SU-DHL-6 (cell line): Measurements from ENCODE around the gene TECPR2.
"Not testable (repeated sequence)": the region's sequence is repeated elsewhere in the genome, so short reads cannot be mapped to it uniquely, and the experiment has no call there.

ENCODE experiments used
- H2AFZ ChIP-seq: fragments of 200-600 bp; sonication (generic); 2 replicates; pipeline ENCODE4 v1.6.1; 2014; ENCODE audit warnings: low read depth, mild to moderate bottlenecking, moderate library complexity, mixed read lengths, antibody characterized with exemption, low read length; ENCODE audit not compliant: severe bottlenecking
- H3F3A ChIP-seq: fragments of 200-600 bp; shearing (Covaris generic); 2 replicates; pipeline ENCODE4 v1.6.0; 2016; ENCODE audit warnings: antibody characterized with exemption, mild to moderate bottlenecking; ENCODE audit not compliant: insufficient read depth
- H3K27ac ChIP-seq: fragments of 200-600 bp; sonication (generic); 2 replicates; pipeline ENCODE4 v1.5.1; 2016; ENCODE audit warnings: low read depth, mild to moderate bottlenecking, low read length, moderate library complexity, mixed read lengths
- H3K27me3 ChIP-seq: fragments of 200-600 bp; sonication (generic), shearing (Covaris generic); 2 replicates; pipeline ENCODE4 v1.6.0; 2014; ENCODE audit warnings: mild to moderate bottlenecking, low read length
- H3K36me3 ChIP-seq: fragments of 200-600 bp; sonication (generic); 2 replicates; pipeline ENCODE4 v1.6.1; 2014; ENCODE audit warnings: mild to moderate bottlenecking, low read length, mixed read lengths
- H3K4me2 ChIP-seq: fragments of 300-600, 200-600 bp; shearing (Covaris generic), sonication (generic); 2 replicates; pipeline ENCODE4 v1.6.0; 2014; ENCODE audit warnings: low read length, low read depth, mild to moderate bottlenecking; ENCODE audit not compliant: poor library complexity, severe bottlenecking
- H3K4me3 ChIP-seq: fragments of 200-600 bp; sonication (generic); 2 replicates; pipeline ENCODE4 v1.5.1; 2014; ENCODE audit warnings: antibody characterized with exemption, low read length, mild to moderate bottlenecking, mixed read lengths; ENCODE audit not compliant: insufficient read depth, poor library complexity, severe bottlenecking
- H3K79me2 ChIP-seq: fragments of 200-600 bp; sonication (generic); 2 replicates; pipeline ENCODE4 v1.6.1; 2014; ENCODE audit warnings: mild to moderate bottlenecking, low read length, moderate library complexity; ENCODE audit not compliant: insufficient read depth
- H3K9ac ChIP-seq: fragments of 200-600 bp; sonication (generic); 2 replicates; pipeline ENCODE4 v1.7.0; 2014; ENCODE audit warnings: mild to moderate bottlenecking, low read length
- H3K9me2 ChIP-seq: fragments of 200-600 bp; sonication (generic); replicated peaks from 2 replicates; pipeline ENCODE4 v1.6.1; 2014; ENCODE audit warnings: low read length; ENCODE audit not compliant: insufficient read depth
- H3K9me3 ChIP-seq: fragments of 200-600 bp; sonication (generic); 2 replicates; pipeline ENCODE4 v1.6.1; 2014; ENCODE audit warnings: low read length, mixed read lengths; ENCODE audit not compliant: insufficient read depth
- H4K20me1 ChIP-seq: fragments of 200-600 bp; sonication (generic); 2 replicates; pipeline ENCODE4 v1.6.1; 2014; ENCODE audit warnings: low read depth, mild to moderate bottlenecking, antibody characterized with exemption, low read length, moderate library complexity, mixed read lengths
- EZH2phosphoT487 ChIP-seq: fragments of 200-600 bp; sonication (generic), shearing (Covaris generic); conservative IDR thresholded peaks from 2 replicates; pipeline ENCODE4 v1.6.1; 2018; ENCODE audit warnings: mild to moderate bottlenecking, antibody characterized with exemption, low read length, moderate library complexity, mixed read lengths
- TF ChIP-seq, protein P1 (sequence below): fragments of 200-600 bp; sonication (generic); IDR thresholded peaks from one replicate; pipeline ENCODE4 v1.5.1; 2017; ENCODE audit warnings: antibody characterized with exemption, mild to moderate bottlenecking, low read length, moderate library complexity; ENCODE audit not compliant: insufficient read depth, poor library complexity, severe bottlenecking

TECPR2 gene

DNA sequence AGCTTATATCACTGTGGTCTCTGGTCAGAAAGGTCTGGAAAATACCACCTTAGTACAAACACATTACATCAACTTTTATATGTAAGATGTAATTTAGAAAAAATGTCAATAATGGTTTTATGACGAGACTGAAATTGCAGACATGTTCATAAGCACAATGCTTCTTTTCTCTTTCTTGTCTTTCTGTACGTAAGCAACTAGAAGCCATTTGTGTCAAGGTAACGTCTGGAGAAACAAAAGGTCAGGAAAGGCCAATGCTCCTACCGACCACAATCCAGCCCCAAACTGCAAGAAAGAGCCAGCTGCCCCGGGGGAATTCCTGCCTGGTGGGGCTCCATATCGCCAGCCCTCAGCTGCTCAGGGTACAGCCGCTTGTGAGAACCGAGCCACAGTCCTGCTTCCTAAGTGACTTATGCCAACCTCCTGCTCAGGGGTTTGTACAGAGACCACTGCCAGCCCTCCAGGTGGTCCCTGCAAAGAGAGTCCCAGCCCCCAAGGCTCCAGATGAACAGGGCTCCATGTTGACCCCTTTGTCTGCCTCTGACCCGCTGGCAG lies 36.9 kb upstream of the TECPR2 start:
- Histone ChIP-seq H3F3A (no peaks in the 10 kb centered on the region), H3K4me2 (no peak overlapping the region), H3K9me3 (no peaks in the 10 kb centered on the region), H3K4me3 (no peak overlapping the region), H2AFZ (no peak overlapping the region), H3K9me2 (no peaks in the 10 kb centered on the region), H4K20me1 (no peaks in the 10 kb centered on the region), H3K27me3 (no peaks in the 10 kb centered on the region), H3K27ac (no peak overlapping the region), H3K9ac (no peak overlapping the region), H3K36me3 (no peaks in the 10 kb centered on the region), H3K79me2 (no peaks in the 10 kb centered on the region)
- TF ChIP-seq EZH2phosphoT487, result no peak
- TF ChIP-seq, protein P1, sequence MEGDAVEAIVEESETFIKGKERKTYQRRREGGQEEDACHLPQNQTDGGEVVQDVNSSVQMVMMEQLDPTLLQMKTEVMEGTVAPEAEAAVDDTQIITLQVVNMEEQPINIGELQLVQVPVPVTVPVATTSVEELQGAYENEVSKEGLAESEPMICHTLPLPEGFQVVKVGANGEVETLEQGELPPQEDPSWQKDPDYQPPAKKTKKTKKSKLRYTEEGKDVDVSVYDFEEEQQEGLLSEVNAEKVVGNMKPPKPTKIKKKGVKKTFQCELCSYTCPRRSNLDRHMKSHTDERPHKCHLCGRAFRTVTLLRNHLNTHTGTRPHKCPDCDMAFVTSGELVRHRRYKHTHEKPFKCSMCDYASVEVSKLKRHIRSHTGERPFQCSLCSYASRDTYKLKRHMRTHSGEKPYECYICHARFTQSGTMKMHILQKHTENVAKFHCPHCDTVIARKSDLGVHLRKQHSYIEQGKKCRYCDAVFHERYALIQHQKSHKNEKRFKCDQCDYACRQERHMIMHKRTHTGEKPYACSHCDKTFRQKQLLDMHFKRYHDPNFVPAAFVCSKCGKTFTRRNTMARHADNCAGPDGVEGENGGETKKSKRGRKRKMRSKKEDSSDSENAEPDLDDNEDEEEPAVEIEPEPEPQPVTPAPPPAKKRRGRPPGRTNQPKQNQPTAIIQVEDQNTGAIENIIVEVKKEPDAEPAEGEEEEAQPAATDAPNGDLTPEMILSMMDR, result no peak

DNA sequence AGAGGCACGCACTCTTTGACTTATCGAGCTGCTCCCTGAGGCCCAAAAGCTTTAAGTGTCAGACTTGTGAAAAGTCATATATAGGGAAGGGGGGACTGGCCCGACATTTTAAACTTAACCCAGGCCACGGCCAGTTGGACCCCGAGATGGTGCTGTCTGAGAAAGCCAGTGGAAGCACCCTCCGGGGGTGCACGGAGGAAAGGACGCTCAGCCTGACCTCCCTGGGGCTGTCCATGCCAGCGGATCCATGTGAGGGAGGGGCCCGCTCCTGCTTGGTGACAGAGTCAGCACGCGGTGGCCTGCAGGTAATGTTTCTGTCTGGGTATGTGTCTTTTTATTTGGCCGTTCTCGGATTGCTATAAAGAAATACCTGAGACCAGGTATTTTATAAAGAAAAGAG lies 36.2 kb upstream of the TECPR2 start:
- H3F3A ChIP-seq, result no peaks in the 10 kb centered on the region
- no peaks in the 10 kb centered on the region for H3K9me2 ChIP-seq
- no peak overlapping the region for H3K27ac ChIP-seq
- H4K20me1 ChIP-seq, result no peaks in the 10 kb centered on the region
- H3K79me2 ChIP-seq, result no peaks in the 10 kb centered on the region
- H3K36me3 ChIP-seq, result no peaks in the 10 kb centered on the region
- no peak overlapping the region for H3K9ac ChIP-seq
- H3K4me2 ChIP-seq, result no peak overlapping the region
- TF ChIP-seq, protein P1, result no peak
- no peak for TF ChIP-seq EZH2phosphoT487
- no peak overlapping the region for H2AFZ ChIP-seq
- H3K4me3 ChIP-seq, result no peak overlapping the region
- no peaks in the 10 kb centered on the region for H3K9me3 ChIP-seq
- H3K27me3 ChIP-seq, result no peaks in the 10 kb centered on the region

DNA sequence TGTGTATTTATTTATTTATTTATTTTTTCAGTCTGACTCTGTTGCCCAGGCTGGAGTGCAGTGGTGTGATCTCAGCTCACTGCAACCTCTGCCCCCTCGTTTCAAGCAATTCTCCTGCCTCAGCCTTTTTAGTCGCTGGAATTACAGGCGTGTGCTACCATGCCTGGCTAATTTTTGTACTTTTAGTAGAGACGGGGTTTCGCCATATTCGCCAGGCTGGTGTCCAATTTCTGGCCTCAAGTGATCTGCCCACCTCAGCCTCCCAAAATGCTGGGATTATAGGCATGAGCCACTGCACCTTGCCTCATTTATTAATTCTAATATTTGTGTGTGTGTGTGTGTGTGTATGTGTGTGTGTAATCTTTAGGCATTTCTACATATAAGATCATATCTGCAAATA lies 33.4 kb upstream of the TECPR2 start:
- not testable (repeated sequence) for H3K9ac ChIP-seq, H3K9me2 ChIP-seq, H3K9me3 ChIP-seq, H3K79me2 ChIP-seq, H3K4me3 ChIP-seq, H2AFZ ChIP-seq, H4K20me1 ChIP-seq, H3K27ac ChIP-seq, H3K36me3 ChIP-seq, H3F3A ChIP-seq, H3K27me3 ChIP-seq, H3K4me2 ChIP-seq

DNA sequence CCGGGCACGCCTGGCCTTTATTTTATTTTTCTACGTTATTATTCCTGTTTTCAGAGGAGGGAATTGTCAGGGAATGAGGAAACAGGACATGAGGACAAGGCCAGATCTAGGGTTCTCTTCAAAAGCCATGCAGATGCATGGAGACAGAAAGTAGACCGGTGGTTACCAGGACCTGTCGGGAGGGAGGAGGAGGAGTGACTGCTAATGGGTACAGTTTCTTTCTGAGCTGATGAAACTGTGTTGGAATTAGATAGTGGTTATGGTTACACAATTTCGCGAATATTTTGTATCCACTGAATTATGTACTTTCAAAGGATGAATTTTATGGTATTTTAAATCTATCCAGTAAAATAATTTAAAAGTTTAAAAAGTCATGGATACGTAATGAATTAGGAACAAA lies 31.9 kb upstream of the TECPR2 start:
- no peak overlapping the region for H3K9ac ChIP-seq
- no peaks in the 10 kb centered on the region for H3K9me3 ChIP-seq
- H3K27ac ChIP-seq, result no peak overlapping the region
- H3K27me3 ChIP-seq, result no peaks in the 10 kb centered on the region
- H3K36me3 ChIP-seq, result no peaks in the 10 kb centered on the region
- no peak overlapping the region for H2AFZ ChIP-seq
- no peaks in the 10 kb centered on the region for H4K20me1 ChIP-seq
- H3K79me2 ChIP-seq, result no peaks in the 10 kb centered on the region
- no peaks in the 10 kb centered on the region for H3K9me2 ChIP-seq
- no peak overlapping the region for H3K4me3 ChIP-seq
- TF ChIP-seq, protein P1, result no peak
- no peak for TF ChIP-seq EZH2phosphoT487
- no peaks in the 10 kb centered on the region for H3F3A ChIP-seq
- H3K4me2 ChIP-seq, result no peak overlapping the region
